GM21381 (cell line): ENCODE measurements around the gene DLX3.
"Not testable (repeated sequence)": the region's sequence is repeated elsewhere in the genome, so short reads cannot be mapped to it uniquely, and the experiment has no call there.

Source experiments
- ATAC-seq: cut with Tn5 transposase; IDR thresholded peaks from one replicate; pipeline ENCODE4 v1.9.1; 2021; ENCODE audit warnings: mild to moderate bottlenecking, moderate library complexity; ENCODE audit not compliant: unreplicated experiment

The DLX3 gene

DNA sequence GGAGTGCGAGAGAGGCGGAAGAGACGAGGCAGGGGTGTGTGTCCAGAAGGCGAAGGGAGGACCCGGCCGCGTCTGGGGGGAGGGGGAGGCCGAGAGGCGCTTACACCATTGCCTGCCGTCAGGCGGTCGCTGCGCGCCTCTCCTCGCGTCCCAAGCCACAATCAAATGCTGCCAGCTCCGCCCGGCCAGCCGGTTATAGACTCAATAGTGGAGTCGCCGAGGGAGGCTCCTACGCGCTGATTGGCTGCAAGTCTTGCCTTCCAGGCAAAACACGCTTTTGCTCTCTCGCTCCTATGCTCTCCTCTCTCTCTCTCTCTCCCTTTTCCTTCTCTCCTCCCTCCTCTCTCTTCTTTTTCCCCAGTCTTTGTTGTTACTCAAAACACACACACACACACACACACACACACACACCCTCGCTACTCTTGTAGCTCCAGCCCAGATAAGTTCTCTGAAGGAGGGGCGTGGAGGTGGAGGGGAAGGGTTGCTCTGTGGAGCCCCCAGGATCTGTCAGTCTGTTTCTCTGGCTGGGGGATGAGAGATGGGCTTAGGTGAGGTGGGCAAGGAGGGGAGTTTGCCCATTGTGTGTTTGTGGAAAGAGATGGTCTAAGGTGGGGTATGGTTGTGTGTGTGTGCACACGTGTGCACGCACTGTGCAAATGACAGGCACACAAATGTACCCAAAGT, at the start of gene DLX3:
DLX3 (minus strand) TSS at position 170 of the 684 bp plus-strand sequence. CDS start 226 bp downstream, outside the sequence.
- no peak for ATAC-seq

DNA sequence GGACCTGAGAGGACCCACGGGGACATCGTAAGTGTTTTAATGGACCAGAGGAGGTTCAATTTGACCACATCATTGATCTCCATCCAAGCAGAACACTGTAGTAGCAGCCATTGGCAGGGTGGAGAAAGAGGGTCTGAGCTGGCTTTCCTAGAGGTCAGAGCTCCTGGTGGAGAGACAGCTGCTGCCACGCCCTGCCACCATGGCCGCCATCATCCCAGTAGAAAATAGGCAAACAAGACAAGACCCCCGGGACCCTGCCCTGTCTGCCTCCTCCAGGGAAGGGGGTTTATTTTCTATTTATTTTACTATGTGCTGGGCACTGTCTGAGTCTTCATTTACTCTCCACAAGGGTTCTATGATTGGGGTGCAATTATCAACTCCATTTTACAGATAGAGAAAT, 49.5 kb upstream of the DLX3 start:
- ATAC-seq, result no peak

DNA sequence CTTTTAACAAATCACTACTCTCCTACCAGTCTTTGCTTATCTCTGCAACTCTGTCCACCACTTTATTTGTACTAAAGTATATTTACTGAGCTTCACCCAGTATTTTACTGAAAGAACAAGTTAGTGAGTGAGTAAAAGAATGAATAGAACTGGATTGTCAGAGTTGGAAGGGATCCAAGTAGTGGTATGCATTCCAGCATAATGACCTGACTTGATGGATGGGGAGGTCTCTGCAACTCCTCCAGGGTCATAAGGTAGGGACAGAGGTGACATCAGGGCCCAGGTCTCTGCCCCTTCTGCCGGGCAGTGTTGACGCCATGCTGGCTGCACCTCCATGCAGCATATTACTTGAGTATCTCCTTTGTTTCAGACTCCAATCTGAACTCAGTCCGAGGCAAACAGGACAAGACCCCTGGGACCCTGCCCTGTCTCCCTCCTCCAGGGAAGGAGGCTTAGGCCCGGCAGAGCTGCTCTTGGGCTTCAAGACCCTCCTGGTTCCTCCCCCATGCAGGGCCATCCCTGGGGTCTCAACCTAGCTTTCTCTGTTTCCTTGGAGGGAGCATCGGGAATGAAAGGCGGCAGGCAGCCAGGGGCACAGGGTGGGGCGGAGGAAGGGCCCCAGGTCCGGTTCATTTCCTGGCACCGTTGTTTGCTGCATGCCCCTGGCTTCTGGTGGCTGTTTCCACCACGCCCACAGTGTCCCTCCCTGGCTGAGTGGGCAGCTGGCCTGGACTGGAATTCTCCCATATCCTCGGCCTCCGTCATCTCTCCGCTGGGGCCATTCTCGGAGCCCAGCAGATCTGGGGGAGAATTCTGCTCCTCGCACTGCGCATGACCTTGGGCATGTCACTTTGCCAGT, 48.5 kb upstream of the DLX3 start:
- ATAC-seq, result no peak

DNA sequence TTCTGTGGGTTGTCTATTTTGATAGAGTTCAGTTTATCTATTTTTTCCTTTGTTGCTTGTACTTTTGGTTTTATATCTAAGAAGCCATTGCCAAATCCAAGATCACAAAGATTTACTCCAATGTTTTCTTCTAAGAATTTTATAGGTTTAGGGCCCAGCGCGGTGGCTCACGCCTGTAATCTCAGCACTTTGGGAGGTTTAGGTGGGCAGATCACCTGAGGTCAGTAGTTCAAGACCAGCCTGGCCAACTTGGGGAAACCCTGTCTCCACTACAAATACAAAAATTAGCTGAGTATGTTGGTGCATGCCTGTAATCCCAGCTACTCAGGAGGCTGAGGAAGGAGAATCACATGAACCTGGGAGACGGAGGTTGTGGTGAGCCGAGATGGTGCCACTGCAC, 47.2 kb upstream of the DLX3 start:
- ATAC-seq, result no peak

DNA sequence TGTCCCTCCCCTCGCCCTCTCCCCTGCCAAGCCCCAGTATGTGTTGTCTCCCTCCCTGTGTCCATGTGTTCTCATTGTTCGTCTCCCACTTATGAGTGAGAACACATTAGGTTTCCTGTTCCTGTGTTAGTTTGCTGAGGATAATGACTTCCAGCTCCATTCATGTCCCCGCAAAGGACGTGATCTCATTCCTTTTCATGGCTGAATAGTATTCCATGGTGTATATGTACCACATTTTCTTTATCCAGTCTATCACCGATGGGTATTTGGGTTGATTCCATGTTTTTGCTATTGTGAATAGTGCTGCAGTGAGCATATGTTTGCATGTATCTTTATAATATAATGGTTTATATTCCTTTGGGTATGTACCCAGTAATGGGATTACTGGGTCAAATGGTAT, 45.5 kb upstream of the DLX3 start:
- not testable (repeated sequence) for ATAC-seq

DNA sequence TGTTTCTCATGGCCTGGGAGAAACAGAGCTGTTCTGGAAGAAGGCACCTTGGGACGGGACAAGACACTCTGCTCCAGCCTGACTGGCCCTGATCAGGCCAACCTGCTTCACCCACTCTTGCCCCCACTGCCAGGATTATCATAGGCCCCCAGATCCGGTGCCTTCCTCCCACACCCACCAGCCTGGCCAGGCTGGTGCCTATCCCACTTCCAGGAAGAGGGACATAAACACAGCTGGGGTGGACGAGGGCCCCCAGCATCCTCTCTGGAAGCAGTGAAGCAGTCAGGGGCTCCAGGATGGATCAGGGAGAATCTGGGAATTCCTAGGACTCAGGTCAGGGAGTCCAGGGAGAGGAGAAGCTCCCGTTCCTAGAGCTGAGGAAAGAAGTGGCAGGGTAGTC, 44.0 kb upstream of the DLX3 start:
- no peak for ATAC-seq

DNA sequence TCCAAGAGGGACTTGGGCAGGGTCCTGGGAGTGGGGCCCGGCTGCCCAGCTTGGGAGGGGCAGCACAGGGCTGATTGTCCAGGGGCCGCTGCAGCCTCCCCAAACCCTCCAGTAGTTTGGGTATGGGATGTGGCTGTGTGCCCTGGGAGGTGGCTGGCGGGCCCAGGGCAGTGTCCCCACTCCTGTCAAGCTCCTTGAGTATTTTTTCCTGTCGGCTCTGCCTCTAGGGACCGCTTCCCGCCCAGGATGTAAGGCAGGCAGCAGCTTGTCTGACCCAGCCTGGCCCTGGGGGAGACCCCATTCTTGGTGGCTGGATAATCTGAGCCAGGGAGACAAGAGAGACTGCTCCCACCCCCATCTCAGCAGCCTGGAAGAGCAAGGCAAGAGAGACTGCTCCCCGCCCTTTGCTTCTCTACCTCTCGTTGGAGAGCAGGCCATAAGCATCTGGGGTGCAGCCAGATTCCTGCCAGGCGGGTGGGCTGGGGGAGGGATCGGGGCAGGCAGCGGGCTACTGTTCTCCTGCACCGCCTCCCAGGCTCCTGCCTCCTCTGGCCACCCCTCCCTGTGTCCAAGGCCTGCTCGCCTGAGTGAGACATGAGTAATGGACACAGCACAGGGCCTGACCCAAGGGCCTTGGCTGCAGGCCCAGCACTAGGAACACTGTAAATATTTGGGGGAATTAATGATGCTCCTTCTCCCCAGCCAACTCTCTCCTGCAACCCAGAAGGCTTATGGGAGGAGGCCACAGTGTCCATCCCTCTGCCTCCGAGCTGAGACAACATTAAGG, 42.5 kb upstream of the DLX3 start:
- no peak for ATAC-seq

DNA sequence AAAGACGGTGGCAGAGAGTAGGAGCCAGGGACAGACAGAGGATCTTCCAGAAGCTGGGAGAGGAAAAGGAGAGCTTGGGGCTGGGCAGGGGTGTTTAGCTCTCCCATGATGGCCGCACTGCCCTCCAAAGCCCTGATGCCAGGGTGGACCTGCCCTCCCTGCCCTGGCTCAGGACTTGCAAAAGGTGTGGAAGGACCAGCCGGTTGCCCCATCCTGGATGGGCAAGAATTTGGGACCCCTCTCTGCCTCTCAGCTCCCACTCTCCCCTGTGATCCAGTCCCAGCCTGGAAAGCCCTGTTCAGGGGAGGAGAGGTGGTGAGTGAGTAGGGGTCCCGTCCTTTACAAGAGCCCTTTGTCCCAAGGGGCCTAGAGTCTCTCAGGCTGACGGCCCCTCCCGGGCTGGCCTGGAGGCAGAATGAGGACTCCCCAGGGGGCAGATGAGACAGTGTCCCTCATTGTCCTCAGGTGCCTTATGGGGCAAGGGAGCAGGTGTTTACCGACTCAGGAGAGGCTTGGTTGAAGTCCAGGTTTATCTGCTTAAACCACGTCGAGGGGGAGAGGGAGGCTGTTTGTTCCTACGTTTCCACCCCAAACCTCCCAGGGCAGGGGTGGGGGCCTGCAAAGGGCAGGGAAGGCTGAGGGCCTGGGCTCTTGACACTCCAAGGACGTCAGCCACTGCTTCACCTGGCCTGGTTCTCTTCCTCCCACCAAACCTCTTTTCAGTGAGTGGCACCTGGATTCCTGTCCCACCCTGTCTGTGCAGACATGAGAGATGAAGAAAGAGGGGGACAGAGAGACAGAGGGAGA, 41.6 kb upstream of the DLX3 start:
- ATAC-seq, result no peak

DNA sequence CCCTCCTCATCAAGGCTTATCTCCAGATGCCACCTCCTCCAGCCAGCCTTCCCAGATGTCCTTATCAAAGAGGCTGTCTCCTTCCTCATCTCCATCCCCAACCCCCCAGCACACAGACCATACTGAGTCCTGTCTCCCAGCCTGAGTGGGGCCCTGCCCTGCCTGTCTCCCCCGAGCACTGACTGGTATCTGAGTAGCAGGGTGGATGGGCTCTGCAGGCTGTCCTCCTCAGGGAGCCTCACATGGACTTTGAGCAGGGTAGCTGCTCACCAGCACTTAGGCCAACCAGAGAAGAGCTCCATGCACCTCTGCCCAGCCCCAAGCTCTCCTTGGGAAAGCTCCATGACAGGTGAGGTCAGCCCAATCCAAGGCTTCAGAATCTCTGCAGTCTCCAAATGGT, 40.9 kb upstream of the DLX3 start:
- no peak for ATAC-seq

DNA sequence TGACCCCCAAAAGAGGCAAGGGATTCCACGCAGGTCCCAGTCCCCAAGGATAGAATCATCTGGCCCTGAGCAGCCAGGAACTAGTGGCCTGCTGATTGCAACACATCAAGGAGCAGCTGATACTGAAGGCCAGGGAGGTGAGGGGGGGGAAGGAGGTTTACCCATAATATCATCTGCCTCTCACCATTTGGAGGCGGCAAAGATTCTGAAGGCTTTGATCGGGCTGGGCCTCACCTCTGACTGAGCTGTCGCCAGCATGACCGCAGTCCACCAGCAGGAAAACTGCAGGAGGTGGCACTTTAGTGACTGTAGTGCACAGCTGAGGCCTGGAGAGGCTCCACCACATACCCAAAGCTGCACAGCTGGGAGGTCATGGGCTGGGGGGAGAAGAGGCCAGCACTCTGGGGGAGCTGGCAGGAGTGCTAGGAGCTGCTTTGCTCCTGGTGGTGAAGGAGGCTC, 40.4 kb upstream of the DLX3 start:
- ATAC-seq, result no peak

DNA sequence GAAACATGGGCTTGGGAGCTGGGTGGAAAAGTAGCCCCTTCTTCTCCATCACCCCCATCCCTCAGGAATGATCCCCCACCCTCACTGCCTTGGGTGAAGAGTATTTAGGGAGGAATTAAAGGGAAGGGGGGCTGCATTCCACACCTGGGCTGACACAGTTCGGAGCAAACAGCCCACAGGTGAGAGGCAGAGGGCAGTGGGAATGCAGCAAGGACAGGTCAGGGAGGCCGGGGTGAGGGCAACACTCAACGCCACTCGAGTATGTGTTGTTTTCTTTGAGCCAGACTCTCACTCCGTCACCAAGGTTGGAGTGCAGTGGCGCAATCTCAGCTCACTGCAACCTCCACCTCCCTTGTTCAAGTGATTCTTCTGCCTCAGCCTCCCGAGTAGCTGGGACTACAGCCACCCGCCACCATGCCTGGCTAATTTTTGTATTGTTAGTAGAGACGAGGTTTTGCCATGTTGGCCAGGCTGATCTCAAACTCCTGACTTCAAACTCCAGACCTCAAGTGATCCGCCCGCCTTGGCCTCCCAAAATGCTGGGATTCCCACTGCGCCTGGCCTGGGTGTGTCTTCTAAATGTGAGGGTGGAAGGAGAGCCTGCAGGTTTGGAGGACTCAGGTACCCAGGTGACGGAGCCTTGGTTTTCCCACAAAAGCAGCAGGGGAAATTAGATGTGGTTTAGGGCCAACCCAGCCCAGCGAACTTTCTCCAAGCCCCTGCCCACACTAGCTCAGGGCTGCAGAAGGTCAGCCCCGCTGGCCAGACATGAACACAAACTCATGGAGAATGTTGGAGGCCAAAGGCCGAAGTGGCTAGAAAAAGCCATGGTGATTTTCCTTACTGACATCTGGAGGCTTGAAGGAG, 39.7 kb upstream of the DLX3 start:
- ATAC-seq, result no peak

DNA sequence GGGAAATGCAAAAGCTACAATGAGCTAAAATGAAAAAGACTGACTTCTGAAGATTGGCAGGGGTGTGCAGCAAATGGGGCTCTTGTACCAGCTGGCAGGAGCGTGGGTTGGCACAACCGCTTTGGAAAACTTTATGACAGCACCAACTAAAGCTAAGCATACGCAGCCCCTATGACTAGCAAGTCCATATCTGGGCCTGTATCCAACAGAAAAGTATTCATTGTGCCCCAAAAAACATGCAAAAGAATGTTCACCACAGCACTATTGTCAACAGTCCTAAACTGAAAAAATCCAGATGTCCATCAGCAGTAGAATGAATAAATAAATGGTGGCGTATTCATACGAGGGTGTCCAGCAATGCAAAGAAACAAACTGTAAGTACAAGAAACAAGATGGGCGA, 38.3 kb upstream of the DLX3 start:
- no peak for ATAC-seq

DNA sequence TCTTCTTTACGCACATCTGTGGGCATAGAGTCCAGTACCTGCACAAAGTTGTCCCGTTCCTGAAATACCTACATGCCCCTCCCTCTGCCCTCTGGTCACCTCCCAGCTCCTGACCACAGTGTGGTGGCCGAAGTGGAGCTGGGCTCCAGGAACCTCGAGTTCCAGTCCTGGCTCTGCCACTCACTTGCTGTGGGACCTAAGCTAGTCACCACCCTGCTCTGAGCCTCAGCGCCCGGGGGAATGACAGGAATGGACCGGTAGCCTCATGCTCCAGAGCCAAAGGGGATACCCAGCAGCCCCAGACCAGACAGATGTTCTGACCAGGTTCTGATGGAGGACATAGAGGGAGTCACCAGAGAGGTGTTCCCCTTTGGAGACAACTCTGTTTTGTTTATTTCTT, 34.2 kb upstream of the DLX3 start:
- no peak for ATAC-seq

DNA sequence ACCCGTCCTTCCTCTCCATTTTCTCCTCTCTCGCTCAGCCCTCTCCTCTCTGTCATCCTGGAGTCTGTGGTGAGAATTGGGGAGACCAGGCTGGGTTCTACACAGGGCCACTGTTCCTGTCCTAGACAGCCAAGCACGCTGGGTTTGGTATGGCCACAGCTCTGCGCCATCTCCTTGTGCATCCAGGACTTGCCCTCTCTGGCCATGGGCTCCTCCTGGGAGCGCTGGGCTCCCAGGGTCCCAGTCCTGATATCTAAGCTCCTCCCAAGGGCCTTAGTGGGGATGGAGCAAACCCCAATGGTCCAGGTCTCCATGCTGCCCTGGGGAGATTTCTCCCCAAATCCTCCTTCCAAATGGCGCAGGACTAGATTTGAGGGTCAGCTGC, 33.7 kb upstream of the DLX3 start:
- ATAC-seq, result no peak

DNA sequence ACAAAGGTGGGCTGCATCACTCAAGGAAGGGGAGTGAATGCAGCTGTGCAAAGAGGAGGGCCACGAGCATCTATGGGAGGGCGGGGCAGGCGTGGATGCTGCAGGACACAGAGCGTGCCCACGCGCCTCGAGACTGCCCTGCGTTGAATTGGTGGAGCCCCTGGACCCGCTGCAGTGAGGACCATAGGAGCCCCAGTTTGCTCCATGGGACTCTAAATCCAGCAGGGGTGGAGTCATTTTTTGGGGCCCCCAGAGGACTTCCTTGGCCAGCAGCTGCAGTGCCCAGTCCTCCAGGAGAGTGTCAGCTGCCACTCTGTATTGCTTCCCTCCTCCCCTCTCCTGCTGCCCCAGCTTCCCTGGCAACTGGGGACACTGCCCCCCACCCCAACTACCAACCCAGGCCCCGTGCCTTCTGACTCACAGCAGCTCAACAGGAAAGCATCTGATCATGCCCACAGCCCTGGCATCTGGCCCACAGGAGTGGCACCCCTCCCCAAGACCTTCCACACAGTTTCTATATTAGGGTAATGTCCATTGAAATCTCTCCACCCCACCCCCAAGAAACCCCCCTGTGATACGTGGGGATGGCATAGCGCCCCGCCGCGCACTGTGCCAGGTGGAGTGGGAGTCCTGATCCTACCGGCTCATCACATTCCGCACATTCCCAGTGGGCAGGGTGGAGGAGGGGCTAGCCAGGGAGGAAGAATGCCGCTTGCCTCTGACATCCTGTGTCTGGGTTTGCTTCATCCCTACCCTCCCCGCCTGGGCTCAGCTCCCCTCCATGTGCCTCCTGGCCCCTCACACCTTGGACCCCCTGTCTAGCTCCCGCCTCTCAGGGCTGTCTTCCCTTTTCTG, 33.1 kb upstream of the DLX3 start:
- no peak for ATAC-seq

DNA sequence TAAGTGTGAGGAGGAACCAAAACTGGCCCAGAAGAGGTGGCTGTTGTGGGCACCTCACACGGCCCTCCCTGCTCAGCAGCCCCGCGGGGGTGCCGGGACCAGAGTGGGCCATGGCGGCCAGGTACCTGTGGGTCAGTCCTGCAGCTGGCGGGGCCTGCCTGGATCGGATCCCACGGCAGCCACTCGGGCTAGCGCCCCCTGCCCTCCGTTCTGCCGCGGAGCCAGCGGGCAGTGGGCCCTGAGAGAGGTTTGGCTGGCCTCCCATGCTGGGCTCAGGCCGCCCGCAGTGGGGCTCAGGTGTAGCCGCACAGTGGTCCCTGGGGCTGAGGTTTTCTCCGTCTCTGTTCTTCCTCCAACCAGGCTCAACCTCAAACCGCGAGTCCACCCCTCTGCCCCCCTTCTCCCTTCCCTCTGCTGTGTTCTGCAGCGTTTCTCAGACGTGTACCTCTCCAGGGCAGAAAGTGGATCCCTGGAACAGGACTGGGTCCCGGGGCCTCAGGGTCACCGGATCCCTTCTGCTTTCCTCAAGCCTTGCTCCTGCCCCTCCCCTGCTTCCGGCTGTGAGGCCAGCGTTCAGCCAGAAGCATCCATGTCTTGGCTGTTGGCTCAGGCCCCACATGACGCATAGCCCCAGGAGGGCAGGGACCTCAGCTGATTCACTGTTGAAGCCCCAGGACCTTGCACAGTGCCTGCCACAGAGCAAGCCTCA, 32.3 kb upstream of the DLX3 start:
- no peak for ATAC-seq

DNA sequence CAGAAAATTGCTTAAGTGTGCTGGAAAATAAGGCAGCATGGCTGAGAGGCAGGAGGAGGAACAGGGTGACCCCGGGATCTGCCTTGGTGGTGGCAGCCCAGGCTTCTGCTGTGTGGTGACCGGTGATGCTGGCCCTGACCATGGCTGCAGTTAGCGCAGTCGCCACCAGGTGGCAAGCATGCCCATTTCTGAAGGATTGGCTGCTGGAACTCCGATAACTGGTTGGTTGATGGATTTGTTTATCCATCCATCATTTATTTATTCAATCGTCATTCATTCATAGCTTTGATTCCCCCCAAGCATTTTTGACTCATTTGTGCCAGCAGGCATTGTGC, 31.8 kb upstream of the DLX3 start:
- no peak for ATAC-seq

DNA sequence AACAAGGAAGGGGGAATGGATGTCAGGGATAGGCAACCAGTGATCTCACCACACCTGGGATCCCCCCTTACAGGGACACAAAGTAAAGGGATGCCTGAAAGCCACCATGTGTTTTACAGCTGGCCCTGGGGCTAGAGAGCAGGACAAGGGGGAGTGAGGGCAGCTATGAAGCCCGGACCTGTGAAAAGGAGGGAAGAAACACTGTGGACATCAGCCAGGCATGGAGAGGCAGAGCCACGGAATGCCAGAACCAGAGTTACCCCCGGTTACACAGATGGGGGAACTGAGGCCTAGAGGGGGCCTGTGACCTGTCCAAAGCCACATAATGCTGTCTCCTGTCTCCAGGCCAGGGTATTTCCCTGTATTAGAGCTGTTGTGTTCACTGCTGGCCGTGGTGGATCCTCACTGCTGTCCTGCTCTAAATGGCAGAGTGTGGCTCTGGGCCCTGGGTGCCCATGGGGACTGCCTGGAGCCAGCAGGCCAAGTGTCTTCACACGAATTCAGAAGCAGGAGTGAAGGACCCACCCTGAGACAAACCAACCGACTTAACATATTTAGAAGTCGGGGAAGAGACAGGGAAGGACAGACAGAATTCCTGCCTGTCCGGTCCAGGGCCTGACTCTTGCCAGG, 31.1 kb upstream of the DLX3 start:
- no peak for ATAC-seq
